ENCODE measurements around the gene TNS2. TPM values are rescaled to one million over a fixed set of nuclear protein-coding genes. Genes with fewer than 3 reads are reported as not detected.
A peak's percentile ranks its signal among the peaks of the same experiment; 100 is the strongest.

Gene TNS2
- total and polyA plus RNA-seq, 11 donors = 56.0 to 193 (median 88.4) TPM

DNA sequence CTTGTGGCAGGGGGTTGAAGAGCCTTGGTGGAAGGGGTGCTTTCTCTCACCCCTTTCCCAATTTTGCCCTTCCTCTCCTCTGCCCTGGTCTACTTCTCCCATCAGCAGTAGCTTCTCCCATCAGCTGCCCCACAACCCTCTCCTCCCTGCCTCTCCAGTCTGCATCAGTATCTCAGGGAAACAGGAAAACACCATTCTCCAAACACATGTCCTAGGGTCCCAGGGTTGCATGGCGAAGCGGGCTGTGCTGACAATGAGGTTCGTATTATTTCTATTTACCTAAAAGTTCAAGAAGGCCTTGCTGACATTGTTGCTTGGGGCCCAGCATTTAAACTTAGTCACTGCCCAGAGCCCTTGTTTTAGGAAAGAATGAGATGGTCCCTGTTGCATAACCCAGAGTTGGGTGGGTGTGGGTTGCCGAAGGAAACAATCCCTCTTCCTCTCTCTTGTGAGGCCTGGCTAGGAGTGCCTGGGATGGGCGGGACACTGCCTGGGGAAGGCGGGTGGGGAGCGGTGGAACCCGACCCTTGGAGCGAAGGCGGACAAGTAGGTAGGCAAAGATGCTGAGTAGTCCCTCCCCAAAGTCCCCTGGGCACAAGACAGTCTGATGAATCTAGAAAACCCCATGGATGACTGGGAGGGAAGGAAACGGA lies 46.4 kb downstream of the TNS2 start:
- Histone ChIP-seq H3K4me3 (peak overlapping the region in 9 of 12 donors; percentile 41 to 73 (median 65)), H3K36me3 (peaks cover 0 to 8% (median 6%) of the 10 kb centered on the region in 9 donors), H3K4me1 (peaks cover 3 to 46% (median 34%) of the 10 kb centered on the region in 12 donors), H3K27me3 (no peaks in the 10 kb centered on the region), H3K9me3 (no peaks in the 10 kb centered on the region), H3K27ac (peak overlapping the region in 11 of 12 donors; percentile 79 to 96 (median 88))
- TF ChIP-seq, protein P1, sequence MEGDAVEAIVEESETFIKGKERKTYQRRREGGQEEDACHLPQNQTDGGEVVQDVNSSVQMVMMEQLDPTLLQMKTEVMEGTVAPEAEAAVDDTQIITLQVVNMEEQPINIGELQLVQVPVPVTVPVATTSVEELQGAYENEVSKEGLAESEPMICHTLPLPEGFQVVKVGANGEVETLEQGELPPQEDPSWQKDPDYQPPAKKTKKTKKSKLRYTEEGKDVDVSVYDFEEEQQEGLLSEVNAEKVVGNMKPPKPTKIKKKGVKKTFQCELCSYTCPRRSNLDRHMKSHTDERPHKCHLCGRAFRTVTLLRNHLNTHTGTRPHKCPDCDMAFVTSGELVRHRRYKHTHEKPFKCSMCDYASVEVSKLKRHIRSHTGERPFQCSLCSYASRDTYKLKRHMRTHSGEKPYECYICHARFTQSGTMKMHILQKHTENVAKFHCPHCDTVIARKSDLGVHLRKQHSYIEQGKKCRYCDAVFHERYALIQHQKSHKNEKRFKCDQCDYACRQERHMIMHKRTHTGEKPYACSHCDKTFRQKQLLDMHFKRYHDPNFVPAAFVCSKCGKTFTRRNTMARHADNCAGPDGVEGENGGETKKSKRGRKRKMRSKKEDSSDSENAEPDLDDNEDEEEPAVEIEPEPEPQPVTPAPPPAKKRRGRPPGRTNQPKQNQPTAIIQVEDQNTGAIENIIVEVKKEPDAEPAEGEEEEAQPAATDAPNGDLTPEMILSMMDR (IDR thresholded peaks at IDR 0.05) = no peak
- peak in 1 of 2 donors; percentile 30 for TF ChIP-seq POLR2A (IDR thresholded peaks at IDR 0.05)
- ATAC-seq (peak; percentile 57 to 80 (median 70)), DNase-seq (peak; percentile 79 to 88 (median 85))
- intact Hi-C loops (cut with DNase I) = loop anchor here in 5 of 10 donors (2.0 to 5.0 kb wide), 5 partner anchors 15 to 49 kb away; partner anchors contain the start of genes SPRYD3 (in 2 of the 5) and TNS2 (in 1 of the 5)
- 36 to 55% (median 50%) methylated on average over 11 of the region's 11 CpGs for WGBS, 4 donors

DNA sequence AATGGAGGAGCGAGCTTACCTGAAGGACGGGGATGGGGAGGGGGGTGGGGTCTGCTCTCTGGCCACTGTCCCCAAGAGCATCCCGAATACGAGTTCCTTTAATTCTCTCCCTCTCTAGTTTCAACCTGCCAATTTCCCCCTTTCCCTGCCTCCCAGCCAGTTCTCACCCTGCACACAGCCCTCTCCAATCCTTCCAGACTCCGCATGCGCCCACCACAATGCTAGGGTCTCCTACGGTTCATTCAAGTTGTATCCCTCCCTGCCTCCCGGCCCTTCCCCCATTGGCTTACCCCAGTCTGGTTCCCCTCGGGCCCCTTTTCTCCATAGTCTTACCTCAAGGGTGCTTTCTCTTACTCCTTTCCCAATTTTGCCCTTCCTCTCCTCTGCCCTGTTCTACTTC lies 46.9 kb downstream of the TNS2 start:
- intact Hi-C loops (cut with DNase I) = loop anchor here in 5 of 10 donors (2.0 to 5.0 kb wide), 5 partner anchors 16 to 49 kb away; partner anchors contain the start of genes SPRYD3 (in 2 of the 5) and TNS2 (in 1 of the 5)
- TF ChIP-seq POLR2A (IDR thresholded peaks at IDR 0.05) = no peak
- TF ChIP-seq, protein P1 (IDR thresholded peaks at IDR 0.05) = no peak
- H3K27me3 ChIP-seq = no peaks in the 10 kb centered on the region
- peak overlapping the region; percentile 79 to 96 (median 86) for H3K27ac ChIP-seq
- H3K4me3 ChIP-seq = peak overlapping the region in 11 of 12 donors; percentile 41 to 73 (median 65)
- ATAC-seq (no peak), DNase-seq (no peak)
- WGBS, 4 donors = 38 to 52% (median 46%) methylated on average over 9 of the region's 9 CpGs
- no peaks in the 10 kb centered on the region for H3K9me3 ChIP-seq
- peaks cover 3 to 46% (median 34%) of the 10 kb centered on the region in 12 donors for H3K4me1 ChIP-seq
- H3K36me3 ChIP-seq = peaks cover 0 to 13% (median 7%) of the 10 kb centered on the region in 9 donors

DNA sequence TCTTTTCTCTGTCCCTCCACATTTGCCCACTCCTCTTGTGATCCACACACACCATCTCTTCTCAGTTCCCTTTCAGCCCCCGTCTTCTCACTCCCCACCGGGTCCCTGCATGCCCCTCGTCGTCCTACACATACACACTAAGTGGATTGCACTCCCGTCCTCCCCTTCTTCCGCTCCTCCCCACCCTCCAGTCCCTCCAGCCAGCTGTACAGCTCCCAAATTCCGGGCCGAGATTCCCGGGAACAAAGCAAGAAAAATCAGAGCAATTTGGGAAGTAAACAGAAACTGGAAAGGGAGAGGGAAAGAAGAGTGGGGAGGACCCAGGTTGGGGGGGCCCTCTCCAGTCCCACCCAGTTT lies 47.3 kb downstream of the TNS2 start:
- ATAC-seq = peak; percentile 8 to 45 (median 29)
- H3K27ac ChIP-seq = peak overlapping the region; percentile 79 to 96 (median 86)
- no peaks in the 10 kb centered on the region for H3K27me3 ChIP-seq
- H3K4me1 ChIP-seq = peaks cover 3 to 46% (median 34%) of the 10 kb centered on the region in 12 donors
- 2 to 3% (median 3%) methylated on average over 9 of the region's 9 CpGs for WGBS, 4 donors
- peak overlapping the region; percentile 41 to 73 (median 64) for H3K4me3 ChIP-seq
- TF ChIP-seq, protein P1 (IDR thresholded peaks at IDR 0.05) = no peak
- TF ChIP-seq POLR2A (IDR thresholded peaks at IDR 0.05) = no peak
- H3K9me3 ChIP-seq = no peaks in the 10 kb centered on the region
- intact Hi-C loops (cut with DNase I) = loop anchor here in 5 of 10 donors (2.0 to 5.0 kb wide), 5 partner anchors 16 to 50 kb away; partner anchors contain the start of genes SPRYD3 (in 2 of the 5) and TNS2 (in 1 of the 5)
- DNase-seq = peak in 1 of 5 donors; percentile 60
- peaks cover 0 to 18% (median 10%) of the 10 kb centered on the region in 9 donors for H3K36me3 ChIP-seq

Data from heart left ventricle (tissue), 16 donors.